Vagina (tissue), 2 donors: Measurements from ENCODE around the gene HSF5. TPM values are rescaled to one million over a fixed set of nuclear protein-coding genes. Genes with fewer than 3 reads are reported as not detected.
"Not testable (repeated sequence)": the region's sequence is repeated elsewhere in the genome, so short reads cannot be mapped to it uniquely, and the experiment has no call there.

Source experiments
- DNase-seq, 2 donors: peaks; one replicate each; pipeline ENCODE4 v3.0.0-alpha.2; 2017; ENCODE audit errors: extremely low spot score in 2 of 2
- H3K27ac ChIP-seq: fragments of 200-600 bp; sonication (generic); one replicate; pipeline ENCODE4 v1.5.1; 2019
- H3K27me3 ChIP-seq: fragments of 200-600 bp; sonication (generic); one replicate; pipeline ENCODE4 v1.5.1; 2019
- H3K36me3 ChIP-seq, 2 donors: fragments of 200-600 bp; sonication (generic); one replicate each; pipeline ENCODE4 v1.5.1; 2017 to 2019
- H3K4me1 ChIP-seq: fragments of 200-600 bp; sonication (generic); one replicate; pipeline ENCODE4 v1.5.1; 2019
- H3K4me3 ChIP-seq, 2 donors: fragments of 200-600 bp; sonication (generic); 1 replicate in 1 of 2; 2 replicates in 1 of 2; pipeline ENCODE4 v1.5.1; 2016 to 2019
- H3K9me3 ChIP-seq: fragments of 200-600 bp; sonication (generic); one replicate; pipeline ENCODE4 v1.5.1; 2019
- POLR2A ChIP-seq, 2 donors: fragments of 450-650 bp; IDR thresholded peaks; one replicate each; pipeline ENCODE4 v1.6.1; 2017; ENCODE audit warnings: antibody characterized with exemption in 2 of 2, mild to moderate bottlenecking in 2 of 2, moderate library complexity in 2 of 2
- POLR2AphosphoS5 ChIP-seq, 2 donors: sonication (generic); formaldehyde crosslinking; IDR thresholded peaks; one replicate each; pipeline ENCODE4 v1.9.0; 2017; ENCODE audit warnings: antibody characterized with exemption in 2 of 2, mild to moderate bottlenecking in 2 of 2, low read depth in 1 of 2; ENCODE audit not compliant: insufficient read depth in 1 of 2
- intact Hi-C: fragments of 100-400 bp; cut with DNase I; formaldehyde crosslinking; loops from one replicate; pipeline ENCODE4 v1.15.1; 2023
- total RNA-seq: library from RNA; depleted of rRNA; stranded (reverse); fragments of >200 nt; gene quantifications from one replicate; pipeline ENCODE4 v1.2.3, GENCODE V29; 2016
- TF ChIP-seq, protein P1 (sequence below), 3 experiments: fragments of 450-650 bp in 2 of 3; fragments of 200-600 bp in 1 of 3; sonication (generic) in 1 of 3; IDR thresholded peaks; one replicate each; pipeline ENCODE4 v1.5.1; 2017 to 2019; ENCODE audit warnings: antibody characterized with exemption in 3 of 3, mild to moderate bottlenecking in 2 of 3, moderate library complexity in 2 of 3

The HSF5 gene
- total RNA-seq, 1 donor from 2014 or later, result 0.25 TPM

DNA sequence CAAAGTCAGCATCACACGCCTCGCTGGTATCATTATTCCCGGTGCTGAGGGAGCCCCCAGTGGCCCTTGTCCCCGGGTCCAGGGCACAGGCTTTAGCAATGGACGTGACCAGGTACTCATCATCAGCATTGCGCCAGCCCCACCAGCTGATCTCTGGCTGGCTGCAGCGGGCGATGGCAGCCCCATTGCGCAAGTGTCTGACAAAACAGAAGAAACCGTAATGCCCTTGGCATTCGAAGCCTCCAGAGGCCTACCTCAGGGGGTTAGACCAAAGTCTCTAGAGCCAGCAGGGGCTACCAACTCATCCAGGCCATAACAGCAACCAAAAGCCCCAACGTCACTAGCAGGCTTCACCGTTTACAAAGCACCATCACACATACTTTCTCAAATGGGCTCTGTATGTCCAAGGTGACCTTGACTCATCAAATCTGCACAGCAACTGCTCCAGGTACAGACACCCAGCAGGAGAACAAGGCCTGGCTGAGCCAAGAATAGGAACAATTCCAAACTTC, 19.0 kb upstream of the HSF5 start:
- peaks cover 3 to 94% of the 10 kb centered on the region in 2 donors for H3K36me3 ChIP-seq
- intact Hi-C loops, result no loop called here
- no peak for DNase-seq

GRCh38 chr17:58506354-58507080, 18.3 kb upstream of the HSF5 start:
- DNase-seq, result no peak
- Histone ChIP-seq H3K4me1 (no peaks in the 10 kb centered on the region), H3K27me3 (no peaks in the 10 kb centered on the region), H3K4me3 (no peak overlapping the region), H3K27ac (no peak overlapping the region), H3K36me3 (peaks cover 3 to 94% of the 10 kb centered on the region in 2 donors), H3K9me3 (no peaks in the 10 kb centered on the region)
- no peak for TF ChIP-seq POLR2A (IDR thresholded peaks at IDR 0.05)
- TF ChIP-seq POLR2AphosphoS5 (IDR thresholded peaks at IDR 0.05; ENCODE audit: insufficient read depth in 1 of 2, low read depth in 1 of 2), result no peak
- TF ChIP-seq, protein P1, sequence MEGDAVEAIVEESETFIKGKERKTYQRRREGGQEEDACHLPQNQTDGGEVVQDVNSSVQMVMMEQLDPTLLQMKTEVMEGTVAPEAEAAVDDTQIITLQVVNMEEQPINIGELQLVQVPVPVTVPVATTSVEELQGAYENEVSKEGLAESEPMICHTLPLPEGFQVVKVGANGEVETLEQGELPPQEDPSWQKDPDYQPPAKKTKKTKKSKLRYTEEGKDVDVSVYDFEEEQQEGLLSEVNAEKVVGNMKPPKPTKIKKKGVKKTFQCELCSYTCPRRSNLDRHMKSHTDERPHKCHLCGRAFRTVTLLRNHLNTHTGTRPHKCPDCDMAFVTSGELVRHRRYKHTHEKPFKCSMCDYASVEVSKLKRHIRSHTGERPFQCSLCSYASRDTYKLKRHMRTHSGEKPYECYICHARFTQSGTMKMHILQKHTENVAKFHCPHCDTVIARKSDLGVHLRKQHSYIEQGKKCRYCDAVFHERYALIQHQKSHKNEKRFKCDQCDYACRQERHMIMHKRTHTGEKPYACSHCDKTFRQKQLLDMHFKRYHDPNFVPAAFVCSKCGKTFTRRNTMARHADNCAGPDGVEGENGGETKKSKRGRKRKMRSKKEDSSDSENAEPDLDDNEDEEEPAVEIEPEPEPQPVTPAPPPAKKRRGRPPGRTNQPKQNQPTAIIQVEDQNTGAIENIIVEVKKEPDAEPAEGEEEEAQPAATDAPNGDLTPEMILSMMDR (IDR thresholded peaks at IDR 0.05), result no peak
- intact Hi-C loops, result no loop called here

More for the DNA sequence above, 19.0 kb upstream of the HSF5 start:
- no peaks in the 10 kb centered on the region for H3K4me1 ChIP-seq
- TF ChIP-seq, protein P1 (IDR thresholded peaks at IDR 0.05), result no peak
- no peak for TF ChIP-seq POLR2A (IDR thresholded peaks at IDR 0.05)
- no peak for TF ChIP-seq POLR2AphosphoS5 (IDR thresholded peaks at IDR 0.05; ENCODE audit: insufficient read depth in 1 of 2, low read depth in 1 of 2)
- no peaks in the 10 kb centered on the region for H3K9me3 ChIP-seq
- H3K27ac ChIP-seq, result no peak overlapping the region
- no peaks in the 10 kb centered on the region for H3K27me3 ChIP-seq
- no peak overlapping the region for H3K4me3 ChIP-seq

DNA sequence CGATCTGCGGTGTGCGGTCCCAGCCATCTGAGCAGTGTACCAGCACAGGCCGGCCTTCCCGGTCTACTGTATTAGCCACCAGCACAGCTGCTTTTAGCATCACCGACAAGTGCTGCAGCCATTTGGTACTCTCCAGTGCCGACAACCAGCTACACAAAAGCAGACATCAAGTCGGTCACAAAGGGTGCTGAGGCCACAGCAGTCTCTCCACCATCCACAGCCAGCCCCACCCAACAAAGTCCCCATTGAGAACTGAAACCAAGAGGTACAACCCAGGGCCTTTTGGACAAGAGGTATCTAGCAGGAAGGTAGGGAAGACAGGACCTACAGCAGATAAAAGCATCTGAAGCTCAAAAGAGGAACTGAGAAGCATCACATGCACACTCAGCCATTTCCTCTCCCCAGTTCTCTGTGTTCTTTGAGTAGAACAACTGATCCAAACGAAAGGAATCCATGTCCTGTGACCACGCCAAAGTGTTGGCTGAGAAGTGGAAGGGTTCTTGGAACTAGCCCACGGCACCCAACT, 16.7 kb upstream of the HSF5 start:
- H3K9me3 ChIP-seq, result no peaks in the 10 kb centered on the region
- intact Hi-C loops, result no loop called here

DNA sequence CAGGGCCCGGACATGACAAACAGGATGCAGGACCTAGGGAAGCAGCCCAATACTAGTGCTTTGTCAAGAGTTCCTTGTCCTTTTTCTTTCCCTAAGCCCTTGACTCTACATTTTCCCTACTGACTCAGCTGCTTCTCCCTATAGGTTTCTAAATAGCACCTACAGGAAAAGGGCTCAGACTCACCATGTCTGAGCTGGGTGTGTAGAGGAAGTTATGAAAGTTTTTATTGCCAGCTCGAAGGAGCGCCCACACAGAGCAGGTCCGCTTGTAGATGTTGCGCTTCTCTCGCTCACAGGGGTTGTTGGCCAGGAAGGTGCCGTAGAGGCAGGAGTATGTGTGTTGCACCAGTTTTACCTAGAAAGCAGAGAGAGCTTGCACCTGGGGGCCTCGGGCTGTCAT, 15.7 kb upstream of the HSF5 start:
- Histone ChIP-seq H3K27ac (no peak overlapping the region), H3K27me3 (no peaks in the 10 kb centered on the region), H3K4me1 (no peaks in the 10 kb centered on the region), H3K36me3 (peaks cover 0 to 93% of the 10 kb centered on the region in 2 donors), H3K9me3 (no peaks in the 10 kb centered on the region), H3K4me3 (no peak overlapping the region)
- TF ChIP-seq POLR2AphosphoS5 (IDR thresholded peaks at IDR 0.05; ENCODE audit: insufficient read depth in 1 of 2, low read depth in 1 of 2) (no peak), POLR2A (IDR thresholded peaks at IDR 0.05) (no peak)
- TF ChIP-seq, protein P1 (IDR thresholded peaks at IDR 0.05), result no peak
- intact Hi-C loops, result no loop called here
- no peak for DNase-seq

More for the DNA sequence above, 16.7 kb upstream of the HSF5 start:
- Histone ChIP-seq H3K27me3 (no peaks in the 10 kb centered on the region), H3K4me1 (no peaks in the 10 kb centered on the region), H3K36me3 (peaks cover 3 to 92% of the 10 kb centered on the region in 2 donors), H3K27ac (no peak overlapping the region), H3K4me3 (no peak overlapping the region)
- no peak for TF ChIP-seq POLR2A (IDR thresholded peaks at IDR 0.05)
- TF ChIP-seq POLR2AphosphoS5 (IDR thresholded peaks at IDR 0.05; ENCODE audit: insufficient read depth in 1 of 2, low read depth in 1 of 2), result no peak
- TF ChIP-seq, protein P1 (IDR thresholded peaks at IDR 0.05), result no peak
- DNase-seq, result no peak

DNA sequence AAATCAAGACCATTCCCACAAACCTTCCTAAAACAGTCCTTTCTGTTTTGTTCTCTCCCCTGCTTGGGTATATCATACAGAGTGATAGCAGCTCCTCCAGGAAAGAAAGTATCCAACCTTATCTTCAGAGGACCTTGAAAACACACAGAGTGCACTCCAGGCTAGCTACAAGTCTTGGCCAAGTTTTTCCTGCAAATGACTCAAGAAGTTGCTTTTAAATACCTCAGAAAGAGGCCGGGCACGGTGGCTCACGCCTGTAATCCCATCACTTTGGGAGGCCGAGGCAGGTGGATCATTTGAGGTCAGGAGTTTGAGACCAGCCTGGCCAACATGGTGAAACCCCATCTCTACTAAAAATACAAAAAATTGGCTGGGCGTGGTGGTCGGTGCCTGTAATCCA, 14.9 kb upstream of the HSF5 start:
- intact Hi-C loops, H3K9me3 ChIP-seq, H3K4me1 ChIP-seq, H3K4me3 ChIP-seq, H3K27ac ChIP-seq, H3K27me3 ChIP-seq, DNase-seq: not testable (repeated sequence)
- peaks cover 0 to 88% of the 10 kb centered on the region in 2 donors for H3K36me3 ChIP-seq
